Measurements from ENCODE around the gene GNRHR. TPM values are rescaled to one million over a fixed set of nuclear protein-coding genes. Genes with fewer than 3 reads are reported as not detected.
A peak's percentile ranks its signal among the peaks of the same experiment; 100 is the strongest.
"Not testable (repeated sequence)": the region's sequence is repeated elsewhere in the genome, so short reads cannot be mapped to it uniquely, and the experiment has no call there.

Gene GNRHR
- polyA plus RNA-seq, 1 experiment, result not detected

GRCh38 chr4:67713529-67714247 lies 40.5 kb downstream of the GNRHR start:
- Histone ChIP-seq H3K27ac (ENCODE audit: low read depth, low read length) (peak overlapping the region; percentile 1), H3K4me3 (ENCODE audit: low read depth, low read length) (no peak overlapping the region), H3K27me3 (ENCODE audit: control insufficient read depth, insufficient read depth, low read length) (no peaks in the 10 kb centered on the region), H3K9me3 (ENCODE audit: control insufficient read depth, insufficient read depth, low read length) (no peaks in the 10 kb centered on the region; the same call in 1 of the 2 replicates)
- ChIA-PET CTCF (interaction anchor here (1.7 to 2.0 kb wide), 2 partner anchors 13 to 33 kb away, joined by 7 to 9 read pairs; partner anchors contain the start of gene UBA6), POLR2A (no interaction called here)
- no peak for DNase-seq (ENCODE audit: low read depth, low spot score)
- no peak for TF ChIP-seq CTCF (IDR thresholded peaks at IDR 0.05; ENCODE audit: low read depth, low read length)

GRCh38 chr4:67712650-67713528 lies 41.3 kb downstream of the GNRHR start:
- ChIA-PET POLR2A (no interaction called here), CTCF (interaction anchor here (1.0 kb wide), 1 partner anchor 34 kb away, joined by 5 read pairs; no protein-coding TSS in a partner anchor)
- Histone ChIP-seq H3K27ac (ENCODE audit: low read depth, low read length) (peak overlapping the region; percentile 1), H3K9me3 (ENCODE audit: control insufficient read depth, insufficient read depth, low read length) (no peaks in the 10 kb centered on the region; the same call in 1 of the 2 replicates), H3K4me3 (ENCODE audit: low read depth, low read length) (no peak overlapping the region), H3K27me3 (ENCODE audit: control insufficient read depth, insufficient read depth, low read length) (no peaks in the 10 kb centered on the region)
- DNase-seq (ENCODE audit: low read depth, low spot score), result no peak
- no peak for TF ChIP-seq CTCF (IDR thresholded peaks at IDR 0.05; ENCODE audit: low read depth, low read length)

- DNase-seq (ENCODE audit: low read depth, low spot score), result no peak
- Histone ChIP-seq H3K27ac (ENCODE audit: low read depth, low read length) (no peak overlapping the region), H3K4me3 (ENCODE audit: low read depth, low read length) (no peak overlapping the region), H3K27me3 (ENCODE audit: control insufficient read depth, insufficient read depth, low read length) (no peaks in the 10 kb centered on the region), H3K9me3 (ENCODE audit: control insufficient read depth, insufficient read depth, low read length) (no peaks in the 10 kb centered on the region; the same call in 1 of the 2 replicates)
- POLR2A ChIA-PET, result no interaction called here
- TF ChIP-seq CTCF (IDR thresholded peaks at IDR 0.05; ENCODE audit: low read depth, low read length), result no peak
- CTCF ChIA-PET, result interaction anchor here (1.0 to 2.3 kb wide), 3 partner anchors 11 to 35 kb away, joined by 5 to 10 read pairs (median 6); partner anchors contain the start of gene UBA6
These were observed 42.1 kb downstream of the GNRHR start for GRCh38 chr4:67712000-67712625.

GRCh38 chr4:67706682-67707081 lies 47.5 kb downstream of the GNRHR start:
- H3K9me3 ChIP-seq (ENCODE audit: control insufficient read depth, insufficient read depth, low read length); DNase-seq (ENCODE audit: low read depth, low spot score); H3K27ac ChIP-seq (ENCODE audit: low read depth, low read length); POLR2A ChIA-PET; H3K4me3 ChIP-seq (ENCODE audit: low read depth, low read length); H3K27me3 ChIP-seq (ENCODE audit: control insufficient read depth, insufficient read depth, low read length); CTCF ChIA-PET: not testable (repeated sequence)

GRCh38 chr4:67704843-67705242 lies 49.3 kb downstream of the GNRHR start:
- POLR2A ChIA-PET, result no interaction called here
- CTCF ChIA-PET, result no interaction called here
- Histone ChIP-seq H3K9me3 (ENCODE audit: control insufficient read depth, insufficient read depth, low read length) (no peaks in the 10 kb centered on the region), H3K27ac (ENCODE audit: low read depth, low read length) (no peak overlapping the region), H3K4me3 (ENCODE audit: low read depth, low read length) (no peak overlapping the region), H3K27me3 (ENCODE audit: control insufficient read depth, insufficient read depth, low read length) (no peaks in the 10 kb centered on the region)
- no peak for DNase-seq (ENCODE audit: low read depth, low spot score)
- no peak for TF ChIP-seq CTCF (IDR thresholded peaks at IDR 0.05; ENCODE audit: low read depth, low read length)
